ENCODE data around the gene HRH4.

DNA sequence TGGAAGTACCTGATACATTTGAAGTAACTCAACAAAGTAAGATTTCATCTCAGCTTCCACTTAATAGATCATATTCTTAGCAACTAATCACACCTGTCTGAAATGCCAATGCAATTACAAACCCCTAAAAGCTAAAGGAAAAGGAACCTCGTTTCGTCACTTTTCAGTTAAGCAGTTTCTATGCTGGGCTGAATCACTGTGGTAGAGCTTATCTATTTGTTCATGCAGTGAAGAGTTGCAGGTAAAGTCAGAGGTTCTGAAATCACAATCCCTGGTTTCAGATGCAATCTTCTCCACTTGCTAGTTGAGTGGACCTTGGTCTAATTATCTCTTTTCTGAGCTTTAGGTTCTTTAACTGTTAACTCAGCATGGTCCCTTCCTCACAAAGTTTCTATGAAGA lies 6.3 kb downstream of the HRH4 start:
- TF ChIP-seq CTCF (IDR thresholded peaks at IDR 0.05) (no peak), POLR2A (IDR thresholded peaks at IDR 0.05) (no peak)

All from lower leg skin (tissue), 3 donors.